ENCODE results near the gene TRIM59. TPM values are rescaled to one million over a fixed set of nuclear protein-coding genes. Genes with fewer than 3 reads are reported as not detected.

TRIM59 gene
- total RNA-seq, 6 experiments from 2014 or later: 0.07 to 0.56 (median 0.31) TPM

- ATAC-seq (no peak), DNase-seq (no peak)
- WGBS (ENCODE audit: insufficient coverage, low coverage, low lambda C conversion rate, missing lambda C conversion rate): 69% methylated on average over 2 of the region's 3 CpGs
- Histone ChIP-seq H3K4me1 (no peaks in the 10 kb centered on the region), H3K36me3 (no peaks in the 10 kb centered on the region), H3K27me3 (no peaks in the 10 kb centered on the region), H3K9me3 (no peaks in the 10 kb centered on the region), H3K4me3 (no peak overlapping the region), H3K27ac (no peak overlapping the region)
- TF ChIP-seq CTCF (IDR thresholded peaks at IDR 0.05): no peak
- no peak for TF ChIP-seq POLR2A (IDR thresholded peaks at IDR 0.05)
- intact Hi-C loops (cut with DNase I): no loop called here
These were observed 33.2 kb upstream of the TRIM59 start for GRCh38 chr3:160482796-160483195.

GRCh38 chr3:160481856-160482255 is 32.3 kb upstream of the TRIM59 start:
- ATAC-seq: peak in 3 of 4 donors; percentile 10 to 65 (median 35)
- H3K4me3 ChIP-seq: no peak overlapping the region
- no peaks in the 10 kb centered on the region for H3K4me1 ChIP-seq
- no peak overlapping the region for H3K27ac ChIP-seq
- TF ChIP-seq CTCF (IDR thresholded peaks at IDR 0.05): no peak
- no peak for TF ChIP-seq POLR2A (IDR thresholded peaks at IDR 0.05)
- intact Hi-C loops (cut with DNase I): no loop called here
- no peak for DNase-seq
- WGBS (ENCODE audit: insufficient coverage, low coverage, low lambda C conversion rate, missing lambda C conversion rate): 86% methylated on average over 6 of the region's 6 CpGs
- no peaks in the 10 kb centered on the region for H3K36me3 ChIP-seq
- no peaks in the 10 kb centered on the region for H3K9me3 ChIP-seq
- H3K27me3 ChIP-seq: no peaks in the 10 kb centered on the region

- no peak overlapping the region for H3K27ac ChIP-seq
- ATAC-seq (no peak), DNase-seq (no peak)
- no peak overlapping the region for H3K4me3 ChIP-seq
- WGBS (ENCODE audit: insufficient coverage, low coverage, low lambda C conversion rate, missing lambda C conversion rate): 85% methylated on average over 4 of the region's 5 CpGs
- H3K9me3 ChIP-seq: no peaks in the 10 kb centered on the region
- TF ChIP-seq CTCF (IDR thresholded peaks at IDR 0.05): no peak
- no peak for TF ChIP-seq POLR2A (IDR thresholded peaks at IDR 0.05)
- H3K27me3 ChIP-seq: no peaks in the 10 kb centered on the region
- H3K36me3 ChIP-seq: no peaks in the 10 kb centered on the region
- intact Hi-C loops (cut with DNase I): no loop called here
- H3K4me1 ChIP-seq: no peaks in the 10 kb centered on the region
These were observed 31.3 kb upstream of the TRIM59 start for GRCh38 chr3:160480931-160481330.

- no peak overlapping the region for H3K27ac ChIP-seq
- H3K4me3 ChIP-seq: no peak overlapping the region
- DNase-seq (no peak), ATAC-seq (no peak)
- H3K36me3 ChIP-seq: no peaks in the 10 kb centered on the region
- no peaks in the 10 kb centered on the region for H3K27me3 ChIP-seq
- intact Hi-C loops (cut with DNase I): no loop called here
- WGBS (ENCODE audit: insufficient coverage, low coverage, low lambda C conversion rate, missing lambda C conversion rate): 93% methylated on average over 10 of the region's 10 CpGs
- peaks cover 0 to 4% (median 0%) of the 10 kb centered on the region in 4 donors for H3K4me1 ChIP-seq
- no peaks in the 10 kb centered on the region for H3K9me3 ChIP-seq
- TF ChIP-seq POLR2A (IDR thresholded peaks at IDR 0.05) (no peak), CTCF (IDR thresholded peaks at IDR 0.05) (no peak)
These were observed 29.8 kb upstream of the TRIM59 start for GRCh38 chr3:160479376-160479775.

GRCh38 chr3:160478338-160478737 is 28.8 kb upstream of the TRIM59 start:
- WGBS (ENCODE audit: insufficient coverage, low coverage, low lambda C conversion rate, missing lambda C conversion rate): 47% methylated on average over 3 of the region's 5 CpGs
- Histone ChIP-seq H3K9me3 (no peaks in the 10 kb centered on the region), H3K4me1 (peaks cover 0 to 5% (median 0%) of the 10 kb centered on the region in 4 donors), H3K27me3 (no peaks in the 10 kb centered on the region), H3K36me3 (no peaks in the 10 kb centered on the region), H3K27ac (no peak overlapping the region), H3K4me3 (no peak overlapping the region)
- ATAC-seq (no peak), DNase-seq (no peak)
- TF ChIP-seq CTCF (IDR thresholded peaks at IDR 0.05) (no peak), POLR2A (IDR thresholded peaks at IDR 0.05) (no peak)
- intact Hi-C loops (cut with DNase I): no loop called here
